Fibroblast of peridontal ligament (primary cell): ENCODE results near the gene NINL.
"Not testable (repeated sequence)": the region's sequence is repeated elsewhere in the genome, so short reads cannot be mapped to it uniquely, and the experiment has no call there.

Experiments used
- DNase-seq: peaks from one replicate; pipeline ENCODE4 v3.0.0-alpha.2; 2010; ENCODE audit errors: extremely low read depth

NINL gene

GRCh38 chr20:25552977-25553376 is 32.4 kb downstream of the NINL start:
- no peak for DNase-seq

GRCh38 chr20:25551413-25552215 is 33.7 kb downstream of the NINL start:
- no peak for DNase-seq

GRCh38 chr20:25550645-25551337 is 34.5 kb downstream of the NINL start:
- DNase-seq: not testable (repeated sequence)

- peak; percentile 85 for DNase-seq
These were observed 35.4 kb downstream of the NINL start for GRCh38 chr20:25549843-25550477.

GRCh38 chr20:25549172-25549773 is 36.1 kb downstream of the NINL start:
- no peak for DNase-seq

GRCh38 chr20:25548613-25549086 is 36.7 kb downstream of the NINL start:
- DNase-seq: no peak

GRCh38 chr20:25547999-25548398 is 37.3 kb downstream of the NINL start:
- no peak for DNase-seq

GRCh38 chr20:25547063-25547462 is 38.3 kb downstream of the NINL start:
- DNase-seq: no peak

GRCh38 chr20:25546048-25546447 is 39.3 kb downstream of the NINL start:
- DNase-seq: no peak

- no peak for DNase-seq
These were observed 40.2 kb downstream of the NINL start for GRCh38 chr20:25545171-25545570.

GRCh38 chr20:25544734-25545133 is 40.6 kb downstream of the NINL start:
- peak; percentile 45 for DNase-seq

GRCh38 chr20:25544311-25544710 is 41.0 kb downstream of the NINL start:
- no peak for DNase-seq

- peak; percentile 77 for DNase-seq
These were observed 42.3 kb downstream of the NINL start for GRCh38 chr20:25543068-25543467.

- peak; percentile 61 for DNase-seq
These were observed 43.7 kb downstream of the NINL start for GRCh38 chr20:25541676-25542075.

- peak; percentile 78 for DNase-seq
These were observed 45.3 kb downstream of the NINL start for GRCh38 chr20:25539742-25540672.

GRCh38 chr20:25538838-25539665 is 46.3 kb downstream of the NINL start:
- no peak for DNase-seq

- DNase-seq: no peak
These were observed 47.4 kb downstream of the NINL start for GRCh38 chr20:25537890-25538289.

- no peak for DNase-seq
These were observed 49.6 kb downstream of the NINL start for GRCh38 chr20:25535762-25536161.

- DNase-seq: no peak
These were observed 50.5 kb downstream of the NINL start for GRCh38 chr20:25534845-25535244.
